Vagina (tissue), 2 donors: ENCODE results near the gene CDC45.

Source experiments
- CTCF ChIP-seq, 3 experiments: fragments of 450-650 bp in 2 of 3; fragments of 200-600 bp in 1 of 3; sonication (generic) in 1 of 3; IDR thresholded peaks; one replicate each; pipeline ENCODE4 v1.5.1; 2017 to 2019; ENCODE audit warnings: antibody characterized with exemption in 3 of 3, mild to moderate bottlenecking in 2 of 3, moderate library complexity in 2 of 3
- POLR2A ChIP-seq, 2 donors: fragments of 450-650 bp; IDR thresholded peaks; one replicate each; pipeline ENCODE4 v1.6.1; 2017; ENCODE audit warnings: antibody characterized with exemption in 2 of 2, mild to moderate bottlenecking in 2 of 2, moderate library complexity in 2 of 2
- POLR2AphosphoS5 ChIP-seq, 2 donors: sonication (generic); formaldehyde crosslinking; IDR thresholded peaks; one replicate each; pipeline ENCODE4 v1.9.0; 2017; ENCODE audit warnings: antibody characterized with exemption in 2 of 2, mild to moderate bottlenecking in 2 of 2, low read depth in 1 of 2; ENCODE audit not compliant: insufficient read depth in 1 of 2

DNA sequence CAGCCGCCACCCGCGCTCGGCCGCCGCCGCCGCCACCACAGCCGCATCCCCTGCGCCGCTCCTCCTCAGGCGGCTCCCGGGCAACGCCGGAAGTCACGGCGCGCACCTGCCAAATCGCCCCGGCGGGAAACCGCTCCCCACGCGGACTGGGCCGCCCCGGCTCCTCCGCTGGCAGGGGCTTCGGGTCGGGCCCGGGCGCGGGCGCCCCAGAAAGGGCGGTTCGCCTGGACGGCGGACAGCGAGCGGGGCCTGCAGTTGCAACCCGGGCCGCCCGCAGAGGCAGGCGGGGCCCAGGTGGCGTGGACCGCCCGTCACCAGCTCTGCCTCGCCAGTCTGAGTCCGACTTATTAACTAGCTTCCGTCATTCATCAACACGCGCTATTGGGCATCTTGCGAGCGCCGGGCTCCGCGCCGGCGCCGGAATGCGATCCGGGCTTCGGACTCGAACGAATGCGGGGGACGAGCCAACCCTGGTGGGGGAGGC is 48.0 kb upstream of the CDC45 start, which contains the start of gene HIRA:
- TF ChIP-seq CTCF (IDR thresholded peaks at IDR 0.05), result no peak
- peak in 1 of 2 donors; percentile 19 for TF ChIP-seq POLR2A (IDR thresholded peaks at IDR 0.05)
- TF ChIP-seq POLR2AphosphoS5 (IDR thresholded peaks at IDR 0.05; ENCODE audit: insufficient read depth in 1 of 2, low read depth in 1 of 2), result no peak
